ENCODE results near the gene SIGLEC5.

DNA sequence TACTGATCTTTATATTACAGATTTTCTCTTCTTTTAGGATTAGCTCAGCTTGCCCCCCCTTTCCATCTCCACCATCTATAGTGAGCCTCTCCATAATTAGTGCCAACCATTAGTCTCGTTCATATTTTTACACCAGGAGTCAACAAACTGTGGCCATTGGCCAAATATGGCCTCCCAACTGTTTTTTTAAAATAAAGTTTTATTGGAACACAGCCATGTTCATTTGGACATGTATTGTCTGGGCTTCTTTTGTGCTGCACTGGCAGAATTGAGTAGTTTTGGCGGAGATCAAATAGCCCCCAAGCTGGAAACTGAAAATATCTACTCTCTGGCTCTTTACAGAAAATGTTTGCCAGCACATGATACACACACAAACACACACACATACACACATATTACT lies 40.7 kb downstream of the SIGLEC5 start:
- TF ChIP-seq, protein P1, sequence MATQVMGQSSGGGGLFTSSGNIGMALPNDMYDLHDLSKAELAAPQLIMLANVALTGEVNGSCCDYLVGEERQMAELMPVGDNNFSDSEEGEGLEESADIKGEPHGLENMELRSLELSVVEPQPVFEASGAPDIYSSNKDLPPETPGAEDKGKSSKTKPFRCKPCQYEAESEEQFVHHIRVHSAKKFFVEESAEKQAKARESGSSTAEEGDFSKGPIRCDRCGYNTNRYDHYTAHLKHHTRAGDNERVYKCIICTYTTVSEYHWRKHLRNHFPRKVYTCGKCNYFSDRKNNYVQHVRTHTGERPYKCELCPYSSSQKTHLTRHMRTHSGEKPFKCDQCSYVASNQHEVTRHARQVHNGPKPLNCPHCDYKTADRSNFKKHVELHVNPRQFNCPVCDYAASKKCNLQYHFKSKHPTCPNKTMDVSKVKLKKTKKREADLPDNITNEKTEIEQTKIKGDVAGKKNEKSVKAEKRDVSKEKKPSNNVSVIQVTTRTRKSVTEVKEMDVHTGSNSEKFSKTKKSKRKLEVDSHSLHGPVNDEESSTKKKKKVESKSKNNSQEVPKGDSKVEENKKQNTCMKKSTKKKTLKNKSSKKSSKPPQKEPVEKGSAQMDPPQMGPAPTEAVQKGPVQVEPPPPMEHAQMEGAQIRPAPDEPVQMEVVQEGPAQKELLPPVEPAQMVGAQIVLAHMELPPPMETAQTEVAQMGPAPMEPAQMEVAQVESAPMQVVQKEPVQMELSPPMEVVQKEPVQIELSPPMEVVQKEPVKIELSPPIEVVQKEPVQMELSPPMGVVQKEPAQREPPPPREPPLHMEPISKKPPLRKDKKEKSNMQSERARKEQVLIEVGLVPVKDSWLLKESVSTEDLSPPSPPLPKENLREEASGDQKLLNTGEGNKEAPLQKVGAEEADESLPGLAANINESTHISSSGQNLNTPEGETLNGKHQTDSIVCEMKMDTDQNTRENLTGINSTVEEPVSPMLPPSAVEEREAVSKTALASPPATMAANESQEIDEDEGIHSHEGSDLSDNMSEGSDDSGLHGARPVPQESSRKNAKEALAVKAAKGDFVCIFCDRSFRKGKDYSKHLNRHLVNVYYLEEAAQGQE (IDR thresholded peaks at IDR 0.05; ENCODE audit: low read depth) = no peak
- no peak for TF ChIP-seq ZBTB7A (IDR thresholded peaks at IDR 0.05; ENCODE audit: low read depth)
- TF ChIP-seq RAD21 (IDR thresholded peaks at IDR 0.05; ENCODE audit: low read depth) = no peak
- TF ChIP-seq, protein P2, sequence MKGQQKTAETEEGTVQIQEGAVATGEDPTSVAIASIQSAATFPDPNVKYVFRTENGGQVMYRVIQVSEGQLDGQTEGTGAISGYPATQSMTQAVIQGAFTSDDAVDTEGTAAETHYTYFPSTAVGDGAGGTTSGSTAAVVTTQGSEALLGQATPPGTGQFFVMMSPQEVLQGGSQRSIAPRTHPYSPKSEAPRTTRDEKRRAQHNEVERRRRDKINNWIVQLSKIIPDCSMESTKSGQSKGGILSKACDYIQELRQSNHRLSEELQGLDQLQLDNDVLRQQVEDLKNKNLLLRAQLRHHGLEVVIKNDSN (IDR thresholded peaks at IDR 0.05) = no peak
- TF ChIP-seq TAF1 (IDR thresholded peaks at IDR 0.05; ENCODE audit: low read depth) = no peak
- TF ChIP-seq TEAD4 (IDR thresholded peaks at IDR 0.05) = no peak
- no peak for TF ChIP-seq TCF12 (IDR thresholded peaks at IDR 0.05; ENCODE audit: low read depth)
- TF ChIP-seq FOXM1 (IDR thresholded peaks at IDR 0.05; ENCODE audit: borderline replicate concordance, low read depth) = no peak
- no peak for TF ChIP-seq YY1 (IDR thresholded peaks at IDR 0.05; ENCODE audit: low read depth)

All from Ishikawa (cell line).